ENCODE results near the gene OR8B2. TPM values are rescaled to one million over a fixed set of nuclear protein-coding genes. Genes with fewer than 3 reads are reported as not detected.
"Not testable (repeated sequence)": the region's sequence is repeated elsewhere in the genome, so short reads cannot be mapped to it uniquely, and the experiment has no call there.

The OR8B2 gene
- total RNA-seq (2014; rRNA removed), result not detected in 2 replicates
- polyA plus RNA-seq (2012), result not detected

- DNase-seq (ENCODE audit: low read depth), result no peak
Observed at GRCh38 chr11:124384399-124384798, at the start of gene OR8B2. OR8B2 (minus strand) TSS chr11:124384499; CDS start chr11:124383343, 1,156 bp downstream.

- no peak for DNase-seq (ENCODE audit: low read depth)
Observed at GRCh38 chr11:124429599-124429998, 45.3 kb upstream of the OR8B2 start.

- no peak for DNase-seq (ENCODE audit: low read depth)
Observed at GRCh38 chr11:124424384-124424921, 40.2 kb upstream of the OR8B2 start, which contains the start of gene OR8B4. OR8B4 (minus strand) TSS chr11:124424871; CDS start chr11:124424871, 0 bp downstream.

GRCh38 chr11:124421043-124421442 is 36.7 kb upstream of the OR8B2 start:
- no peak for DNase-seq (ENCODE audit: low read depth)

GRCh38 chr11:124415356-124415923 is 31.1 kb upstream of the OR8B2 start:
- peak; percentile 22 for DNase-seq (ENCODE audit: low read depth)

- DNase-seq (ENCODE audit: low read depth), result no peak
Observed at GRCh38 chr11:124409906-124410305, 25.6 kb upstream of the OR8B2 start.

GRCh38 chr11:124405581-124405980 is 21.3 kb upstream of the OR8B2 start:
- DNase-seq (ENCODE audit: low read depth), result no peak

GRCh38 chr11:124403186-124403585 is 18.9 kb upstream of the OR8B2 start:
- not testable (repeated sequence) for DNase-seq (ENCODE audit: low read depth)

GRCh38 chr11:124402326-124402922 is 18.1 kb upstream of the OR8B2 start:
- peak; percentile 78 for DNase-seq (ENCODE audit: low read depth)

GRCh38 chr11:124398924-124399323 is 14.6 kb upstream of the OR8B2 start, which contains the start of gene OR8B3:
OR8B3 (minus strand) TSS chr11:124399024; CDS start chr11:124397351, 1,673 bp downstream.
- no peak for DNase-seq (ENCODE audit: low read depth)

GRCh38 chr11:124396847-124397246 is 12.5 kb upstream of the OR8B2 start:
- not testable (repeated sequence) for DNase-seq (ENCODE audit: low read depth)

- DNase-seq (ENCODE audit: low read depth), result peak; percentile 21
Observed at GRCh38 chr11:124394408-124394807, 10.1 kb upstream of the OR8B2 start.

GRCh38 chr11:124382857-124383256 is 1.4 kb downstream of the OR8B2 start:
- DNase-seq (ENCODE audit: low read depth), result not testable (repeated sequence)

GRCh38 chr11:124380585-124380984 is 3.7 kb downstream of the OR8B2 start:
- no peak for DNase-seq (ENCODE audit: low read depth)

GRCh38 chr11:124376280-124376679 is 8.0 kb downstream of the OR8B2 start:
- DNase-seq (ENCODE audit: low read depth), result no peak

GRCh38 chr11:124359566-124359965 is 24.7 kb downstream of the OR8B2 start:
- no peak for DNase-seq (ENCODE audit: low read depth)

- no peak for DNase-seq (ENCODE audit: low read depth)
Observed at GRCh38 chr11:124346311-124346955, 37.9 kb downstream of the OR8B2 start.

- no peak for DNase-seq (ENCODE audit: low read depth)
Observed at GRCh38 chr11:124344346-124344745, 40.0 kb downstream of the OR8B2 start.

- DNase-seq (ENCODE audit: low read depth), result no peak
Observed at GRCh38 chr11:124340142-124340447, 44.2 kb downstream of the OR8B2 start.

- DNase-seq (ENCODE audit: low read depth), result no peak
Observed at GRCh38 chr11:124339396-124340141, 44.7 kb downstream of the OR8B2 start.

Measured in LHCN-M2 (cell line).